Measurements from ENCODE around the gene MTNR1A.

The MTNR1A gene

GRCh38 chr4:186593587-186593973, 38.2 kb upstream of the MTNR1A start:
- TF ChIP-seq CTCF (conservative IDR thresholded peaks at IDR 0.05): no peak
- H3K27ac ChIP-seq: peak overlapping the region; percentile 70

- no peak for TF ChIP-seq CTCF (conservative IDR thresholded peaks at IDR 0.05)
- H3K27ac ChIP-seq: peak overlapping the region; percentile 70
Measured at GRCh38 chr4:186592966-186593586, 37.7 kb upstream of the MTNR1A start.

GRCh38 chr4:186592445-186592844, 37.1 kb upstream of the MTNR1A start:
- TF ChIP-seq CTCF (conservative IDR thresholded peaks at IDR 0.05): no peak
- peak overlapping the region; percentile 70 for H3K27ac ChIP-seq

GRCh38 chr4:186591651-186592050, 36.3 kb upstream of the MTNR1A start:
- no peak overlapping the region for H3K27ac ChIP-seq
- TF ChIP-seq CTCF (conservative IDR thresholded peaks at IDR 0.05): no peak

GRCh38 chr4:186588503-186588902, 33.1 kb upstream of the MTNR1A start:
- H3K27ac ChIP-seq: no peak overlapping the region
- no peak for TF ChIP-seq CTCF (conservative IDR thresholded peaks at IDR 0.05)

GRCh38 chr4:186587416-186588018, 32.1 kb upstream of the MTNR1A start:
- TF ChIP-seq CTCF (conservative IDR thresholded peaks at IDR 0.05): peak; percentile 93
- H3K27ac ChIP-seq: no peak overlapping the region

GRCh38 chr4:186586205-186586604, 30.8 kb upstream of the MTNR1A start:
- H3K27ac ChIP-seq: no peak overlapping the region
- no peak for TF ChIP-seq CTCF (conservative IDR thresholded peaks at IDR 0.05)

Data from VCaP (cell line).